ENCODE measurements around the gene PRDX3. TPM values are rescaled to one million over a fixed set of nuclear protein-coding genes. Genes with fewer than 3 reads are reported as not detected.

PRDX3 gene
- total RNA-seq, 1 experiment from 2014 or later, result 234 TPM

GRCh38 chr10:119211625-119212441, 33.2 kb upstream of the PRDX3 start:
- H3K9me3 ChIP-seq (ENCODE audit: low read depth, low read length, poor library complexity, severe bottlenecking), result no peaks in the 10 kb centered on the region
- H3K4me3 ChIP-seq (ENCODE audit: low read depth, low read length, poor library complexity, severe bottlenecking), result peak overlapping the region; percentile 70
- POLR2A ChIA-PET (ENCODE audit: low non-redundant PET), result no interaction called here
- TF ChIP-seq CTCF (conservative IDR thresholded peaks at IDR 0.05; ENCODE audit: low read depth, low read length) (no peak), EZH2 (IDR thresholded peaks at IDR 0.05; ENCODE audit: borderline replicate concordance, low read depth, low read length, poor library complexity, severe bottlenecking) (no peak)
- H3K27me3 ChIP-seq (replicated peaks; ENCODE audit: insufficient read depth, low read depth, low read length, poor library complexity), result no peaks in the 10 kb centered on the region
- peaks cover 6% of the 10 kb centered on the region for H3K36me3 ChIP-seq (ENCODE audit: insufficient read depth, low read length, poor library complexity, severe bottlenecking)
- H3K4me1 ChIP-seq (ENCODE audit: insufficient read depth, low read length, poor library complexity, severe bottlenecking), result peaks cover 38% of the 10 kb centered on the region
- H3K27ac ChIP-seq (ENCODE audit: low read depth, low read length, poor library complexity, severe bottlenecking), result peak overlapping the region; percentile 79
- no TSS peak for BruUV-seq (replicated peaks)
- CTCF ChIA-PET, result interaction anchor here (0.5 to 0.8 kb wide), 2 partner anchors 12 to 876 kb away, joined by 3 read pairs; no protein-coding TSS in a partner anchor
- intact Hi-C loops (cut with micrococcal nuclease; ENCODE audit: unreplicated experiment), result no loop called here
- DNase-seq (ENCODE audit: low spot score), result no peak

DNA sequence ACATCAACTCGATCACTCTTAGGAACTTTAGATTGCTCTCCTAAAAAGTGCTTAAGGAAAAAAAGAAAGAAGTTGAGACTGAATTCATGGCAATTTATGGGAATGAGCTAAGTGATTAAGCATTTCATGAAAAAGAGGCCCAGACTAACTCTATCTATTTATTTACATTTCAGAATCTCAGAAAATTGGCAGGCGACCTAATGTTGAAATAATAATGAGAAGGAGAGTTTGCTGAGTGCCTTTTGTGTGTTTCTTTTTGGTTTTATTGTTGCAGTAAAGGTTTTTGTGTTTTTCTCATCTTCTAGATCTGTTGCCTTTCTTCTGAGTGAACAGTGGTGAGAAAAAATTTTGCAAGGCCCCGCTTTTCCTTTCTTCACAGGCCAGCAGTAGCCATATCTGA, 32.6 kb upstream of the PRDX3 start:
- intact Hi-C loops (cut with micrococcal nuclease; ENCODE audit: unreplicated experiment), result no loop called here
- peak overlapping the region; percentile 70 for H3K4me3 ChIP-seq (ENCODE audit: low read depth, low read length, poor library complexity, severe bottlenecking)
- TF ChIP-seq EZH2 (IDR thresholded peaks at IDR 0.05; ENCODE audit: borderline replicate concordance, low read depth, low read length, poor library complexity, severe bottlenecking) (no peak), CTCF (conservative IDR thresholded peaks at IDR 0.05; ENCODE audit: low read depth, low read length) (no peak)
- no TSS peak for BruUV-seq (replicated peaks)
- no peaks in the 10 kb centered on the region for H3K27me3 ChIP-seq (replicated peaks; ENCODE audit: insufficient read depth, low read depth, low read length, poor library complexity)
- peaks cover 43% of the 10 kb centered on the region for H3K4me1 ChIP-seq (ENCODE audit: insufficient read depth, low read length, poor library complexity, severe bottlenecking)
- ChIA-PET CTCF (no interaction called here), POLR2A (ENCODE audit: low non-redundant PET) (no interaction called here)
- no peaks in the 10 kb centered on the region for H3K9me3 ChIP-seq (ENCODE audit: low read depth, low read length, poor library complexity, severe bottlenecking)
- peak overlapping the region; percentile 79 for H3K27ac ChIP-seq (ENCODE audit: low read depth, low read length, poor library complexity, severe bottlenecking)
- no peak for DNase-seq (ENCODE audit: low spot score)
- H3K36me3 ChIP-seq (ENCODE audit: insufficient read depth, low read length, poor library complexity, severe bottlenecking), result peaks cover 6% of the 10 kb centered on the region

- no peaks in the 10 kb centered on the region for H3K9me3 ChIP-seq (ENCODE audit: low read depth, low read length, poor library complexity, severe bottlenecking)
- H3K4me1 ChIP-seq (ENCODE audit: insufficient read depth, low read length, poor library complexity, severe bottlenecking), result peaks cover 47% of the 10 kb centered on the region
- ChIA-PET POLR2A (ENCODE audit: low non-redundant PET) (interaction anchor here (0.6 kb wide), 2 partner anchors 138 to 195 kb away, joined by 3 to 4 read pairs; no protein-coding TSS in a partner anchor), CTCF (interaction anchor here (1.8 kb wide), 1 partner anchor 11 kb away, joined by 17 read pairs; no protein-coding TSS in a partner anchor)
- TF ChIP-seq CTCF (conservative IDR thresholded peaks at IDR 0.05; ENCODE audit: low read depth, low read length) (no peak), EZH2 (IDR thresholded peaks at IDR 0.05; ENCODE audit: borderline replicate concordance, low read depth, low read length, poor library complexity, severe bottlenecking) (no peak)
- H3K4me3 ChIP-seq (ENCODE audit: low read depth, low read length, poor library complexity, severe bottlenecking), result peak overlapping the region; percentile 70
- H3K27ac ChIP-seq (ENCODE audit: low read depth, low read length, poor library complexity, severe bottlenecking), result peak overlapping the region; percentile 79
- DNase-seq (ENCODE audit: low spot score), result no peak
- no TSS peak for BruUV-seq (replicated peaks)
- peaks cover 6% of the 10 kb centered on the region for H3K36me3 ChIP-seq (ENCODE audit: insufficient read depth, low read length, poor library complexity, severe bottlenecking)
- intact Hi-C loops (cut with micrococcal nuclease; ENCODE audit: unreplicated experiment), result no loop called here
- no peaks in the 10 kb centered on the region for H3K27me3 ChIP-seq (replicated peaks; ENCODE audit: insufficient read depth, low read depth, low read length, poor library complexity)
Observed at GRCh38 chr10:119210633-119211032, 32.0 kb upstream of the PRDX3 start.

Measured in A673 (cell line).